ENCODE measurements around the gene PRKAR2A. TPM values are rescaled to one million over a fixed set of nuclear protein-coding genes. Genes with fewer than 3 reads are reported as not detected.
"Not testable (repeated sequence)": the region's sequence is repeated elsewhere in the genome, so short reads cannot be mapped to it uniquely, and the experiment has no call there.

The PRKAR2A gene
- total RNA-seq, 2 experiments from 2014 or later: 47.4 to 48.3 TPM

DNA sequence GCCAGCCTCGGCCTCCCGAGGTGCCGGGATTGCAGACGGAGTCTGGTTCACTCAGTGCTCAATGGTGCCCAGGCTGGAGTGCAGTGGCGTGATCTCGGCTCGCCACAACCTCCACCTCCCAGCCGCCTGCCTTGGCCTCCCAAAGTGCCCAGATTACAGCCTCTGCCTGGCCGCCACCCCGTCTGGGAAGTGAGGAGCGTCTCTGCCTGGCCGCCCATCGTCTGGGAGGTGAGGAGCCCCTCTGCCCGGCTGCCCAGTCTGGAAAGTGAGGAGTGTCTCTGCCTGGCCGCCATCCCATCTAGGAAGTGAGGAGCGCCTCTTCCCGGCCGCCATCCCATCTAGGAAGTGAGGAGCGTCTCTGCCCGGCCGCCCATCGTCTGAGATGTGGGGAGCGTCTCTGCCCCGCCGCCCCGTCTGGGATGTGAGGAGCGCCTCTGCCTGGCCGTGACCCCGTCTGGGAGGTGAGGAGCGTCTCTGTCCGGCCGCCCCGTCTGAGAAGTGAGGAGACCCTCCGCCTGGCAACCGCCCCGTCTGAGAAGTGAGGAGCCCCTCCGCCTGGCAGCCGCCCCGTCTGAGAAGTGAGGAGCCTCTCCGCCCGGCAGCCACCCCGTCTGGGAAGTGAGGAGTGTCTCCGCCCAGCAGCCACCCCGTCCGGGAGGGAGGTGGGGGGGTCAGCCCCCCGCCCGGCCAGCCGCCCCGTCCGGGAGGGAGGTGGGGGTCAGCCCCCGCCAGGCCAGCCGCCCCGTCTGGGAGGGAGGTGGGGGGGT is 113.7 kb downstream of the PRKAR2A start:
- H3K4me1 Mint-ChIP-seq (ENCODE audit: low read depth); H3K27ac ChIP-seq (ENCODE audit: low read depth in 1 of 2, low read length in 2 of 2); H3K4me3 Mint-ChIP-seq; H3K36me3 Mint-ChIP-seq (ENCODE audit: low read depth); CTCF ChIA-PET; ATAC-seq (ENCODE audit: poor library complexity); H3K9me3 Mint-ChIP-seq; H3K27ac Mint-ChIP-seq; DNase-seq; POLR2A ChIA-PET; H3K4me1 ChIP-seq (ENCODE audit: insufficient read depth, low read length); H3K4me3 ChIP-seq (ENCODE audit: low read length); H3K27me3 Mint-ChIP-seq; intact Hi-C loops (cut with DNase I, micrococcal nuclease); H3K27me3 ChIP-seq (ENCODE audit: control insufficient read depth in 1 of 2, insufficient read depth in 2 of 2, low read length in 2 of 2); H3K36me3 ChIP-seq (ENCODE audit: insufficient read depth, low read length); H3K9me3 ChIP-seq (ENCODE audit: control insufficient read depth in 1 of 2, insufficient read depth in 1 of 2, low read length in 2 of 2): not testable (repeated sequence)

GRCh38 chr3:48727511-48727910 is 120.2 kb downstream of the PRKAR2A start:
- H3K4me3 Mint-ChIP-seq: no peak overlapping the region
- Histone ChIP-seq H3K36me3 (ENCODE audit: insufficient read depth, low read length) (no peaks in the 10 kb centered on the region), H3K9me3 (ENCODE audit: control insufficient read depth in 1 of 2, insufficient read depth in 1 of 2, low read length in 2 of 2) (no peaks in the 10 kb centered on the region), H3K27ac (ENCODE audit: low read depth in 1 of 2, low read length in 2 of 2) (no peak overlapping the region), H3K4me1 (ENCODE audit: insufficient read depth, low read length) (no peaks in the 10 kb centered on the region), H3K27me3 (ENCODE audit: control insufficient read depth in 1 of 2, insufficient read depth in 2 of 2, low read length in 2 of 2) (no peaks in the 10 kb centered on the region), H3K4me3 (ENCODE audit: low read length) (no peak overlapping the region)
- CTCF ChIA-PET: no interaction called here
- H3K4me1 Mint-ChIP-seq (ENCODE audit: low read depth): no peaks in the 10 kb centered on the region
- POLR2A ChIA-PET: no interaction called here
- H3K27ac Mint-ChIP-seq: no peak overlapping the region
- intact Hi-C loops (cut with DNase I, micrococcal nuclease): no loop called here
- no peak for ATAC-seq (ENCODE audit: poor library complexity)
- no peaks in the 10 kb centered on the region for H3K27me3 Mint-ChIP-seq
- no peaks in the 10 kb centered on the region for H3K36me3 Mint-ChIP-seq (ENCODE audit: low read depth)
- TF ChIP-seq, protein P1, sequence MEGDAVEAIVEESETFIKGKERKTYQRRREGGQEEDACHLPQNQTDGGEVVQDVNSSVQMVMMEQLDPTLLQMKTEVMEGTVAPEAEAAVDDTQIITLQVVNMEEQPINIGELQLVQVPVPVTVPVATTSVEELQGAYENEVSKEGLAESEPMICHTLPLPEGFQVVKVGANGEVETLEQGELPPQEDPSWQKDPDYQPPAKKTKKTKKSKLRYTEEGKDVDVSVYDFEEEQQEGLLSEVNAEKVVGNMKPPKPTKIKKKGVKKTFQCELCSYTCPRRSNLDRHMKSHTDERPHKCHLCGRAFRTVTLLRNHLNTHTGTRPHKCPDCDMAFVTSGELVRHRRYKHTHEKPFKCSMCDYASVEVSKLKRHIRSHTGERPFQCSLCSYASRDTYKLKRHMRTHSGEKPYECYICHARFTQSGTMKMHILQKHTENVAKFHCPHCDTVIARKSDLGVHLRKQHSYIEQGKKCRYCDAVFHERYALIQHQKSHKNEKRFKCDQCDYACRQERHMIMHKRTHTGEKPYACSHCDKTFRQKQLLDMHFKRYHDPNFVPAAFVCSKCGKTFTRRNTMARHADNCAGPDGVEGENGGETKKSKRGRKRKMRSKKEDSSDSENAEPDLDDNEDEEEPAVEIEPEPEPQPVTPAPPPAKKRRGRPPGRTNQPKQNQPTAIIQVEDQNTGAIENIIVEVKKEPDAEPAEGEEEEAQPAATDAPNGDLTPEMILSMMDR (IDR thresholded peaks at IDR 0.05): no peak
- no peak for DNase-seq
- H3K9me3 Mint-ChIP-seq: no peaks in the 10 kb centered on the region

GRCh38 chr3:48725185-48725855 is 122.4 kb downstream of the PRKAR2A start:
- H3K4me3 ChIP-seq (ENCODE audit: low read length); H3K9me3 Mint-ChIP-seq; H3K27ac Mint-ChIP-seq; CTCF ChIA-PET; H3K4me1 ChIP-seq (ENCODE audit: insufficient read depth, low read length); H3K36me3 ChIP-seq (ENCODE audit: insufficient read depth, low read length); DNase-seq; H3K4me1 Mint-ChIP-seq (ENCODE audit: low read depth); POLR2A ChIA-PET; H3K9me3 ChIP-seq (ENCODE audit: control insufficient read depth in 1 of 2, insufficient read depth in 1 of 2, low read length in 2 of 2); H3K27me3 Mint-ChIP-seq; ATAC-seq (ENCODE audit: poor library complexity); H3K27ac ChIP-seq (ENCODE audit: low read depth in 1 of 2, low read length in 2 of 2); H3K4me3 Mint-ChIP-seq; H3K27me3 ChIP-seq (ENCODE audit: control insufficient read depth in 1 of 2, insufficient read depth in 2 of 2, low read length in 2 of 2); intact Hi-C loops (cut with DNase I, micrococcal nuclease); H3K36me3 Mint-ChIP-seq (ENCODE audit: low read depth): not testable (repeated sequence)

DNA sequence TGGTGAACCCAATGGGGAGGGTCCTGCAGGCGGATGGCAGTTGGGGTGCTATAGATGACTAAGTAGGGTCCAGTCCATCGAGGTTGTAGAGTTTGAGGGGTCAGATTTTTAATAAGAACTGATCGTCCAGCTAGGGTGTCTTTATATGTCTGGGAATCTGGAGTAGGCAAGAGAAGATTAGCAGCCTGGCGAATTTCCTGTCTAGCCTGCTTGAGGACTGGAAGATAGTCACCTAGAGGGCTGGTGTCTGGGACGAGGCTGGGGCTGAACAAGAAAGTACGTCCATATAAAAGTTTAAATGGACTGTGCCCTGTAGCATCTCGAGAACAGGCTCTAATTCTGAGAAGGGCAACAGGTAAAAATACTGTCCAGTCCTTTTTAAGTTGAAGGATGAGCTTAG is 123.9 kb downstream of the PRKAR2A start:
- Mint-ChIP-seq H3K4me3 (no peak overlapping the region), H3K36me3 (ENCODE audit: low read depth) (no peaks in the 10 kb centered on the region), H3K27ac (no peak overlapping the region), H3K9me3 (no peaks in the 10 kb centered on the region), H3K27me3 (no peaks in the 10 kb centered on the region), H3K4me1 (ENCODE audit: low read depth) (no peaks in the 10 kb centered on the region)
- H3K9me3 ChIP-seq (ENCODE audit: control insufficient read depth in 1 of 2, insufficient read depth in 1 of 2, low read length in 2 of 2): no peaks in the 10 kb centered on the region
- ATAC-seq (ENCODE audit: poor library complexity) (no peak), DNase-seq (no peak)
- TF ChIP-seq, protein P1 (IDR thresholded peaks at IDR 0.05): no peak
- CTCF ChIA-PET: no interaction called here
- no peaks in the 10 kb centered on the region for H3K36me3 ChIP-seq (ENCODE audit: insufficient read depth, low read length)
- POLR2A ChIA-PET: no interaction called here
- H3K4me1 ChIP-seq (ENCODE audit: insufficient read depth, low read length): no peaks in the 10 kb centered on the region
- no peak overlapping the region for H3K27ac ChIP-seq (ENCODE audit: low read depth in 1 of 2, low read length in 2 of 2)
- intact Hi-C loops (cut with DNase I, micrococcal nuclease): no loop called here
- H3K4me3 ChIP-seq (ENCODE audit: low read length): no peak overlapping the region
- no peaks in the 10 kb centered on the region for H3K27me3 ChIP-seq (ENCODE audit: control insufficient read depth in 1 of 2, insufficient read depth in 2 of 2, low read length in 2 of 2)

GRCh38 chr3:48723293-48723692 is 124.4 kb downstream of the PRKAR2A start:
- H3K36me3 ChIP-seq (ENCODE audit: insufficient read depth, low read length); ATAC-seq (ENCODE audit: poor library complexity); H3K27me3 ChIP-seq (ENCODE audit: control insufficient read depth in 1 of 2, insufficient read depth in 2 of 2, low read length in 2 of 2); H3K9me3 Mint-ChIP-seq; POLR2A ChIA-PET; H3K36me3 Mint-ChIP-seq (ENCODE audit: low read depth); H3K4me1 ChIP-seq (ENCODE audit: insufficient read depth, low read length); H3K27me3 Mint-ChIP-seq; H3K27ac Mint-ChIP-seq; H3K4me3 ChIP-seq (ENCODE audit: low read length); DNase-seq; H3K4me1 Mint-ChIP-seq (ENCODE audit: low read depth); H3K9me3 ChIP-seq (ENCODE audit: control insufficient read depth in 1 of 2, insufficient read depth in 1 of 2, low read length in 2 of 2); intact Hi-C loops (cut with DNase I, micrococcal nuclease); H3K4me3 Mint-ChIP-seq; H3K27ac ChIP-seq (ENCODE audit: low read depth in 1 of 2, low read length in 2 of 2); CTCF ChIA-PET: not testable (repeated sequence)
